Ishikawa (cell line): Measurements from ENCODE around the gene SIMC1.

Experiments
- CREB1 ChIP-seq: IDR thresholded peaks from 2 replicates; pipeline ENCODE4 v1.6.1; 2012; ENCODE audit warnings: low read depth
- RAD21 ChIP-seq: IDR thresholded peaks from 2 replicates; pipeline ENCODE4 v1.6.1; 2012; ENCODE audit warnings: low read depth
- TAF1 ChIP-seq: IDR thresholded peaks from 2 replicates; pipeline ENCODE4 v1.6.1; 2012; ENCODE audit warnings: low read depth, mild to moderate bottlenecking

DNA sequence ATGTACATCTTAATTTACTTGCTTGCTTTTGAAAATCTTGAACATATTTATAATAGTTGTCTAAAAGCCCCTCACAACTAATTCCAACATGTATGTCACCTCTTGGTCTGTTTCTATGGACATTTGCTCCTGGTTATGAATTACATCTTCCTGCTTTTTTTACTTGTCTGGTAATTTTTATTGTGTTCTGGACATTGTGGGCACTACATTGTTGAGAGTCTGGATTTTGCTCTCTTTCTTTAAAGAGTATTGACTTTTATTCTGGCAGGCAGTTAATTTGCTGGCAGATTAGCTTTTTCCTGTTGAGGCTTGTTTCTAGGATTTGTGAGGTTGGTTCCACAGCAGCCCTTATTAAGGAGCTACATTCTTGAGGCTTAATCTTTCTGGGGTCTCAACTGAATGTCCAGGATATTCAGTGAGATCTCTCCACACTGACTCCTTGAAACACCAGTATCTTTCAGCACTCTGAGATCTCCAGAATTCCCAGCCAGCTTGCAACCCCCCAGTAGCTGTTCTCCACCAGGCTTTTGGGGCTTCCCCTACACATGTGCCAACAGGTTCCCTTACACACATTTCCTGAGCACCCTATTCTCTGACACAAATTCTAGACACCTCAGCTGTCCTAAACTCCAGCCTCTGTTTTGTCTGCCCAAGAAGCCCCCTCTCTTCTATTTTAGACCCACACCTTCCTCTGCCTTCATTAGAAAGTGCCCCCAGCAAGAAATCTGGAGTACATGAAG is 96.0 kb downstream of the SIMC1 start:
- TF ChIP-seq CREB1 = no peak
- no peak for TF ChIP-seq TAF1
- no peak for TF ChIP-seq RAD21
